Liver (tissue), 3 donors: ENCODE results near the gene ABCA4.

Experiments used
- CTCF ChIP-seq: fragments of 150-350 bp; IDR thresholded peaks from 2 replicates; pipeline ENCODE4 v1.5.1; 2017; ENCODE audit warnings: improper control_type of control experiment, low read depth, low read length; ENCODE audit not compliant: missing input control
- EGR1 ChIP-seq, 2 donors: IDR thresholded peaks; 2 replicates each; pipeline ENCODE4 v1.6.1; 2016 to 2018; ENCODE audit warnings: antibody characterized with exemption in 2 of 2, low read depth in 2 of 2
- GABPA ChIP-seq, 2 donors: IDR thresholded peaks in 1 of 2; conservative IDR thresholded peaks in 1 of 2; 2 replicates each; pipeline ENCODE4 v1.6.1; 2016; ENCODE audit warnings: antibody characterized with exemption in 2 of 2, mild to moderate bottlenecking in 1 of 2, moderate library complexity in 1 of 2
- HNF4A ChIP-seq, 2 donors: conservative IDR thresholded peaks; 2 replicates each; pipeline ENCODE4 v1.6.1; 2016; ENCODE audit warnings: antibody characterized with exemption in 2 of 2, mild to moderate bottlenecking in 2 of 2
- JUND ChIP-seq, 2 donors: IDR thresholded peaks; 2 replicates each; pipeline ENCODE4 v1.6.1; 2016; ENCODE audit warnings: antibody characterized with exemption in 2 of 2
- MAX ChIP-seq: IDR thresholded peaks from 2 replicates; pipeline ENCODE4 v1.6.1; 2016; ENCODE audit warnings: antibody characterized with exemption
- RAD21 ChIP-seq, 2 donors: IDR thresholded peaks; 2 replicates each; pipeline ENCODE4 v1.6.1; 2016; ENCODE audit warnings: antibody characterized with exemption in 2 of 2, mild to moderate bottlenecking in 2 of 2
- REST ChIP-seq: IDR thresholded peaks from 2 replicates; pipeline ENCODE4 v1.6.1; 2016; ENCODE audit warnings: antibody characterized with exemption, mild to moderate bottlenecking
- TAF1 ChIP-seq: conservative IDR thresholded peaks from 2 replicates; pipeline ENCODE4 v1.6.1; 2016; ENCODE audit warnings: antibody characterized with exemption, mild to moderate bottlenecking
- YY1 ChIP-seq: IDR thresholded peaks from 2 replicates; pipeline ENCODE4 v1.6.1; 2016; ENCODE audit warnings: antibody characterized with exemption, mild to moderate bottlenecking
- TF ChIP-seq, protein P1 (sequence below): IDR thresholded peaks from 2 replicates; pipeline ENCODE4 v1.6.1; 2016; ENCODE audit warnings: antibody characterized with exemption
- donor health status: healthy.
- donor health status: healthy.

DNA sequence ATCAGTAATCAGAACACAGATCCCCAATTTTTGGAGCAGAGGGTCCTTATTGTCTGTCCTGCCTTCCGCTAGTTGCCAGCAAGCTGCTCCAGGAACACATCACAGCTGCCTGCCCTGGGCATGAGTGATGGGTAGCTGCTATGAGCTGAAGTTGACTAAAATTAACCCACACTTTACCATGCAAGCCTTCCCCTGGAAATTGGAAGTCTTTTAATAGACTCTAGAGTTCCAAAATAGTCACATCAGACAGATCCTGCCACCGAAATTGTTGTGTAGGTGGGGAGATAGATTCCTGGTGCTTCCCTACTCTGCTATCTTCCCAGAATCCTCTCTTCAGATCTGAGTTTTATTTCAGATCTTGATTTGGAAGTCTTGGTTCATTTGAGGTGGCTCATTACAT is 148.6 kb downstream of the ABCA4 start:
- TF ChIP-seq CTCF (no peak), JUND (IDR thresholded peaks at IDR 0.05) (no peak), REST (no peak), EGR1 (IDR thresholded peaks at IDR 0.05; ENCODE audit: low read depth in 2 of 2) (no peak), GABPA (IDR thresholded peaks at IDR 0.05 in 1 of 2, conservative IDR thresholded peaks at IDR 0.05 in 1 of 2) (no peak), HNF4A (conservative IDR thresholded peaks at IDR 0.05) (no peak), MAX (no peak), RAD21 (IDR thresholded peaks at IDR 0.05) (no peak), TAF1 (no peak), YY1 (no peak)
- TF ChIP-seq, protein P1, sequence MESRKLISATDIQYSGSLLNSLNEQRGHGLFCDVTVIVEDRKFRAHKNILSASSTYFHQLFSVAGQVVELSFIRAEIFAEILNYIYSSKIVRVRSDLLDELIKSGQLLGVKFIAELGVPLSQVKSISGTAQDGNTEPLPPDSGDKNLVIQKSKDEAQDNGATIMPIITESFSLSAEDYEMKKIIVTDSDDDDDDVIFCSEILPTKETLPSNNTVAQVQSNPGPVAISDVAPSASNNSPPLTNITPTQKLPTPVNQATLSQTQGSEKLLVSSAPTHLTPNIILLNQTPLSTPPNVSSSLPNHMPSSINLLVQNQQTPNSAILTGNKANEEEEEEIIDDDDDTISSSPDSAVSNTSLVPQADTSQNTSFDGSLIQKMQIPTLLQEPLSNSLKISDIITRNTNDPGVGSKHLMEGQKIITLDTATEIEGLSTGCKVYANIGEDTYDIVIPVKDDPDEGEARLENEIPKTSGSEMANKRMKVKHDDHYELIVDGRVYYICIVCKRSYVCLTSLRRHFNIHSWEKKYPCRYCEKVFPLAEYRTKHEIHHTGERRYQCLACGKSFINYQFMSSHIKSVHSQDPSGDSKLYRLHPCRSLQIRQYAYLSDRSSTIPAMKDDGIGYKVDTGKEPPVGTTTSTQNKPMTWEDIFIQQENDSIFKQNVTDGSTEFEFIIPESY = no peak
